HG02885 (cell line): Measurements from ENCODE around the gene TECTA.
"Not testable (repeated sequence)": the region's sequence is repeated elsewhere in the genome, so short reads cannot be mapped to it uniquely, and the experiment has no call there.

Experiments used
- ATAC-seq: cut with Tn5 transposase; IDR thresholded peaks from one replicate; pipeline ENCODE4 v1.9.1; 2021; ENCODE audit warnings: mild to moderate bottlenecking; ENCODE audit not compliant: unreplicated experiment, poor library complexity

TECTA gene

DNA sequence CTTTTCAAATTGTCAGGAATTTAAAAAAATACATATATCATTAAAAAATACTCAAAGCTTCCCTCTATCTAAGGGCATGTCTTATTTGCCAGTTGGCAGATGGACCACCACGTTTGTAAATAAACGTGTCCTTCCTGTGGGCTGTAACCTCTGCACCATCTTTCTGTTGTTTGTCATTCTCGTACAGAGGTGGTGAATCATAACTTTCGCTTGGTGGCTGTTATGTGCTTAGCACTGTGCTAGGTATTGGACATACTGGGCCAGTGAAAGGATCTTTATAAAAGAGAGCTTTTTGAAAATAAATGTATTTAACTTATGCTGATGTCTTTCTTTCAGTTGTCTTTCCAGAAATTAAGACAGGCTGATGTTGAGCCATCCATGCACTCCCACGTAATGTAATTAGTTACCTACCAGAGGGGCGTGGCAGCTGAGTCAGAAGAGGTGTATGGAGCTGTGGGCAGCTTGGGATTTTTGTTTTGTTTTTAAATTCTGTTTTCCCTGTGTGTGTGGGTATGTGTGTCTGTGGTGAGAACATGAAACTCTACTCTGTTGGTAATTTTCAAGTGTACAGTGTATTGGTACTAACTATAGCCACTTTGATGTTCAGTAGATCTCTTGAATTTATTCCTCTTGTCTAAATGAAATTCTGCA lies 62.7 kb downstream of the TECTA start:
- ATAC-seq = no peak

DNA sequence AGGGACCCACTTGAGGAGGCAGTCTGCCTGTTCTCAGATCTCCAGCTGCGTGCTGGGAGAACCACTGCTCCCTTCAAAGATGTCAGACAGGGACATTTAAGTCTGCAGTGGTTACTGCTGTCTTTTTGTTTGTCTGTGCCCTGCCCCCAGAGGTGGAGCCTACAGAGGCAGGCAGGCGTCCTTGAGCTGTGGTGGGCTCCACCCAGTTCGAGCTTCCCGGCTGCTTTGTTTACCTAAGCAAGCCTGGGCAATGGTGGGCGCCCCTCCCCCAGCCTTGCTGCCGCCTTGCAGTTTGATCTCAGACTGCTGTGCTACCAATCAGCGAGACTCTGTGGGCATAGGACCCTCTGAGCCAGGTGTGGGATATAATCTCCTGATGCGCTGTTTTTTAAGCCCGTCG lies 76.6 kb downstream of the TECTA start:
- not testable (repeated sequence) for ATAC-seq

DNA sequence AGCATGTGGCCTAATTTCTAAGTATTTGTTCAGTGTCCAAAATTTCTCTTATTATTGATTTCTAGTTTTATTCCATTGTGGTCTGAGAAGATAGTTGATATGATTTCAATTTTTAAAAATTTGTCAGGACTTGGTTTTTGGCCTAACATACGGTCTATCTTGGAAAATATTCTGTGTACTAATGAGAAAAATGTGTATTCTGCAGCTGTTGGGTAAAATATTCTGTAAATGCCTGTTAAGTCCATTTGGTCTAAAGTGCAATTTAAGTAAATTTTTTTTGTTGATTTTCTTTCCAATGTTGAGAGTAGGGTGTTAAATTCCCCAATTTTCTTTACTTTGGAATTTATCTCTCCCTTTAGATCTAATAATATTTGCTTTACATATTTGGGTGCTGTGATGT lies 78.3 kb downstream of the TECTA start:
- ATAC-seq = no peak

DNA sequence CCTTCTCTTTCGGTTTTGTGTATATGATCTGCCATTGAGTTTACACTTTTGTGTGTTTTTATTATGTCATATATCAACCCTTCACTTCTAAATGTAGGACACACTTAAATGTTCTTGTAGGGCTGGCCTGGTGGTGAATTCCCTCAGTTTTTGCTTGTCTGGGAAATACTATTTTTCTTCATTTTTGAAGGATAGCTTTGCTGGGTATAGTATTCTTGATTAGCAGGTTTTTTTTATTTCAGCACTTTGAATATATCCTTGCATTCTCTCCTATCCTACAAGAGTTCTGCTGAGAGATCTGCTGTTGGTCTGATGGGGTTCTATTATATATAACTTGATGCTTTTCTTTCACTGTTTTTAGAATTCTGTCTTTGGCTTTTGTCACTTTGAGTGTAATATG lies 79.1 kb downstream of the TECTA start:
- ATAC-seq = no peak

DNA sequence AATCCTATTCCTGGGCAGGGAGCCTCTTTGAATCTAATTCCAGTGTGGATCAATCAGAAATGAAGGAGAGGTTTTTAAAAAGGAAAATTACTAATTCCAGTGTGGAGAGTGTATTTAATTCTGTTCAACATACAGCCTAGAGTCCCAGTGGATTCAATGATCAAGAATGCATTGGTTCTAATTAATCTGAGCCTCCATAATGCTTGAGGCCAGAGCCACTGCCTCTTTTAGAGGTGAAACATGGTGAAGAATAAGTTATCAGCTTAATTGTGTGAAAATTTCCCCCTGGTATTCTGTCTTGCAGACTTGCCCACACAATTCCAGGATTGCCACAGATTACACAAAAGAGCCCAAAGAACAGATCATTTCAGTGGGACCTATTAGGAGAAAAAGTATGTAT lies 87.7 kb downstream of the TECTA start:
- no peak for ATAC-seq

DNA sequence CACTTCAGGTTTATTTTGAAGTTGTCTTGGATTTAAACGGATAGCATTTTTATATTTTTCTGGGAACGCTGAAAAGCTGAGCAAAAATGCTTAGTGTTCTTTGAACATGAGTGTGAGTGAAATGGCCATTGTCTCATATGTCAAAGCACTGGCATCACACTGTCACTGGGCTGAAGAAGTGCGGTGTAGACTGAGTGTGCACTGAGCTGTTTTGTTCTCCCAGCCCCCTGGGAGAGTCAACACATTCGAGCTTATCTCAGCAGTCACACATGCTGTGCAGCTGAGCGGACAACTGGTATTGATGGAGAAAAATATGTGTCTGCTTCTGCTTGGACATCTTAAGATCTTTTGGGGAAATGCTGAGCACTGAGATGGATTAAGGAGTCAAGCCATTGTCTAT lies 90.8 kb downstream of the TECTA start:
- no peak for ATAC-seq

DNA sequence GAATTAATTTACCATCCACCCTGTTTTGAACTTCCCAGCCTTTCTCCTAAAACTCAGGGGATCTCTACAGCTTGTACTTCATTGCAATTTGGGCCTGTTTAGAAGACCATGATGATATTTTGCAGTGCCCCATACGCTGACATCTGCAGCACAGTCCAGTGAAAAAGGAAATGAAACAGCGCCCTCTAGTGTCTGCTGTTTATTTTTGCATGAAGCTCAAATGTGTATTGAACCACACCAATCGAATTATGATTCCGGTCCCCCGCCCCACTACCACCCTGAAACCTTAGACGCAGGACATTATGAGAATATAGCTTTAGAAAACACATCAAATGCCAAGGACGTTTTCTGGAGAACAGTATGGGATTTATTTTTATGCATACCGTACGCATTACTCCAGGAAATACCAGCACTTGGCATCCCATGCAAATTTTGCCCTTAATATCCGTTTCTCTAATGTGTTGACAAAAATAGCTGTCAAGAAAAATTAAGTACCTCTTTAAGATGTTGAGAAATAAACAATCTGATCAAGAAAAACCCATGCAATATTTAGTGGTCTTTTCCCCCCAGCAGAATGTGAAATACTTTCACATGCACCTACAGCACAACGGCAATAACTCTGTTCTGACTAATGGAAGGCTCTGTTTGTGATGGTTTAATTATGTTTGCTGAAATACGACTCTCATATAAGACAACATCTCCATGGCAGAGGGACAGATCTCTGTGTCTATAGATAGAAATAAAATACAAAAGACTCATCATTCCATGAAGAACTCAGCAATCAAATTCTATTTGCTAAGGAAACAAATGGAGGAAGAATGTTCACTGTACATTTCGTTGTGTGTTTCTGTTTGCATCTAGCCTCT lies 93.9 kb downstream of the TECTA start:
- ATAC-seq = peak; percentile 64

DNA sequence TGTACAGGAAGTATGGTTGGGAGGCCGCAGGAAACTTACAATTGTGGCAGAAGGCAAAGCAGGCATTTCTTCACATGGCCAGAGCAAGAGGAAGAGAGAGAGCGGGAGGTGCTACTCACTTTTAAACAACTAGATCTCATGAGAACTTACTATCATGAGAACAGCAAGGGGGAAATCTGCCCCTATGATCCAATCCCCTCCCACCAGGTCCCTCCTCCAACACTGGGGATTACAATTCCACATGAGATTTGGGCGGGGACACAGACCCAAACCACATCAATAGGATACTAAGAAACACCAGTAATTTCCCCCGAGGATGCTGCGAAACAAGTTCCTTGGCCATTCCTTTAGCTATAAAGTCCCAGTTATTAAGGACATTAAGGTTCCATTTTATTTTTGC lies 97.4 kb downstream of the TECTA start:
- ATAC-seq = no peak

DNA sequence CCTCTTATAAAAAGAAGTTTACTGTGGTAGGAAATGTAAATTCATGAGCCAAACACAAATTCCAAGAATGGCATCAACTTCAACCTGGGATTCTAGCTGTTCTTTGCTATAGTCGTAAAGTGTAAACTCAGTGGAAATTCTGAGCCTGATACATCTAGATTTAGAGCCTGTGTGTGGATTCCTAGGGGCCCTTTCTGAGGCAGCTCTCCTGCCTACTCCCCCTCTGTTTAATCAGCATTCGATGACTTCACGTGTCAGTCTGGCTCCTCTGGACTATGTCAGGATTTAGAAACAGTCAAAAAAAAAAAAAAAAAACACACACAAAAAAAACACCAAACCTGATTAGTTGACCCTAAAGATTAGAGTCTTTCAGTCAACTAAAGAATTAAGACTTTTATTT lies 98.5 kb downstream of the TECTA start:
- ATAC-seq = no peak

DNA sequence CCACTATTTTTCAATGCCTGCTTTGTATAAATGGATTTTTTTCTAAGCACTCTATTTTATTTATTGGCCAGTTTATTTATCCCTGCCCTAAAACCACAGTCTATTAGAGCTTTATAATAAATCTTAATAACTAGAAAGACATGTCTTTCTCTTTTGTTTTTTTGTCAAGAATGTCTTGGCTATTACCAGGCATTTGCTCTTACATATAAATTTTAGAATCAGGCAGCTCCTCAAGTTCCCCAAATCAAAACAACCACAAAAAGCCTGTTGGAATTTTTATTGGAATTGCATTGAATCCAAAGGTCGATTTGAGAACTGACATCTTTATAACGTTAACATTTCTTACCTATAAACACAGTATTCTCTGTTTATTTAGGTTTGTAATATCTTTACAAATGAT lies 105.8 kb downstream of the TECTA start:
- ATAC-seq = no peak

DNA sequence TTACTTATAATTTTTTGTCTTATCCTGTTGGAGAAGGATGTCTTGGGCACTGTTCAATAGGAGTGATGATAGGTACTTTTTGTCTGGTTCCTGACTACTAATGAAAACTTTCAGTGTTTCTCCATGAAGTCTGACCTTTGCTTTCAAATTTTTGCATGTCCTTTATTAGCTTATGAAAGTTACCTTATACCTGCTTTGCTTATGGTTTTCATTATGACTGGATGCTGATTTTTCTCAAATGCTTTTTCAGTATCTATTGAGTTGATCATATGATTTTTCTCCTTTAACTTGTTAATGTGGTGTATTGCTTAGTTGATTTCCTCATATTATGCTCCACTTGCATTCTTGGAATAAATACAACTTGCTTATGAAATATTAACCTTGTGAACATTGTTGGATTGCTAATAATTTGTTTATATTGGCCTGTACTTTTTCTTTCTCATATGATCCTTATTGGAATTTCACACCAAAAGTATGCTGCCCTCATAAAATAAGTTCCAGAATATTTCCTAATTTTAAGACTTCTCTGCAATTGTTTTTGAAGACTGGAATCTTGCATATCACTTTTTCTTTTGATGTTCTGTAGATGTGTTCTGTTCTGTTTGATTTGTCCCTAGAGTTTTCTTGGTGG lies 106.6 kb downstream of the TECTA start:
- ATAC-seq = peak; percentile 53

DNA sequence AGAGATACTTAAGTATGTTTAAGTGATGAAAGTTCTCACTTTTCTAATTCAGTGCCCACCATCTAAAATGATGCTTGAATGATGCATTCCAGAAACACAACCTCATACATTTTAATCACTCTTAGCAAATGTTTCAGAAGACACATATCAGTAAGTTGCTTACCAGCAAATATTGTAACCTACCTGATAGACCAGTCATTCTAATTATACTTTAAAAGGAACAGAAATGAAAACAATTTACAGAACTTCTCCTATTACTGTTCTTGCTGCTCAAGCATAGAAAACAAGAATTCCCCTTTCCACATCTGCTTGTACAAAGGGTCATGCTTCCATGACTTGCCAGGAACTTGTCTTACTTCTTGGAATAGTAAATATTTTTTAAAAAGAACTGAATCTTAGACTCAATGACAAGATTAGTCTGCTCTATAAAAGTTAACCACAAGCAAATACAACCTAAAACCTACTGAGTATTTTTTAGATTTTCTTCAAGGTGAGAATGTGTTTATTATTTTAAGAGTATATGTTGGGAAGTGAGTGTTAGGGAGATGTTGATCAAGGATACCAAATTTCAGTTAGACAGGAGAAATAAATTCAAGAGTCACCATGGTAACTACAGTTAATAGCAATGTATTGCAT lies 109.5 kb downstream of the TECTA start:
- ATAC-seq = no peak

DNA sequence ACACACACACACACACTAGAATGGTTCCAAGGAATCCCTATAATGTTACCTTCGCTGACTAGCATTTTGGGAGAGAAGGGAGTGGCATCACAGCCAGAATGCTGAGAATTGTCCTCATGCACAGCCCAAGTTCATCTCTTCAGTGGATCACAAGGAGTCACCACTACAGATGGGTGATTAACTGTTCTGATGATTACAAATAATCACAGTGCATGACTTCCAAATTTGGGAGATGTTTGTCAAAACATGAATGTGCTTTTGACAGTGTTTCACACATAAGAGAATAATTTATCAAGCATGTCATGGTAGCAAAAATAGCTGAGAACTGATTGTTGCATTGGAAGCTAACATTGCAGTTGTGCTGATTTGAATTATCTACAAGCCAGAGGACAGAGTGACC lies 110.6 kb downstream of the TECTA start:
- ATAC-seq = no peak

DNA sequence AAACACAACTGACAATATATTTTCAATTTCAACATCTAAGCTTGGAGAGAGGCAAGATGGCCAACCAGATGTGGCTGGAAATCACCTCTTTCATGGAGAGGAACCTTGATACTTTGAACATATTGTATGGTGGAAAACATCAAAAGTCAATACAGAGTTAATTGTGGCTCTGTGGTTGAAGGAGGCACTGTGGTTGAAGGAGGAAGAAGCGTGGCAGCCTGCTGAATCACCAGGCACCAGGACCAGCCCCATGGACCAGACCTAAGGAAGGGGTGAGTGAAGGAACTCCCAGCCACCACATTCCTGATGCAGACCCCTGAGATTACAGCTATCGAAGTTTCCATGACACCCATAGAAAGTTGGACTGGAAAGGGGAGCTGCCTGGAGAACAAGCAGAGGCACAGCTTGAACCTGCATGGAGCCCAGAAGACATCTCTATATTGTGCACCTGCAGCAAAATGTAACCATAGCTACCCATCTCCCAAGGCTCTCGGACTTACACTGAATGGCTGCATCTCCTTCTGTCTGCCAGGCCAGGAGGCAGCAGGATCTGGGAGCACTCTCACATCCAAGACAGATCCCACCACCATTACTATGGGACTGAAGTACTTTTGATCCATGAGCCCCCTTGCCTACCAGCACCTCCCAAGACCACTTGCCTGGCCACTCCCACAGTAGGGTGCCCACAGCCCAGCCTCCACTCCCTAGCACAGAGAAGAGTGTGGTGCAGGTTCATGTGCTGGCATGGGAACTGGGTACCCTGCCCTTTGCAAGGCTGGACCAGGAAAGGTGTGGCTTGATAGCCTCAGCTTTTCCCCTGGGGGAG lies 111.7 kb downstream of the TECTA start:
- no peak for ATAC-seq

DNA sequence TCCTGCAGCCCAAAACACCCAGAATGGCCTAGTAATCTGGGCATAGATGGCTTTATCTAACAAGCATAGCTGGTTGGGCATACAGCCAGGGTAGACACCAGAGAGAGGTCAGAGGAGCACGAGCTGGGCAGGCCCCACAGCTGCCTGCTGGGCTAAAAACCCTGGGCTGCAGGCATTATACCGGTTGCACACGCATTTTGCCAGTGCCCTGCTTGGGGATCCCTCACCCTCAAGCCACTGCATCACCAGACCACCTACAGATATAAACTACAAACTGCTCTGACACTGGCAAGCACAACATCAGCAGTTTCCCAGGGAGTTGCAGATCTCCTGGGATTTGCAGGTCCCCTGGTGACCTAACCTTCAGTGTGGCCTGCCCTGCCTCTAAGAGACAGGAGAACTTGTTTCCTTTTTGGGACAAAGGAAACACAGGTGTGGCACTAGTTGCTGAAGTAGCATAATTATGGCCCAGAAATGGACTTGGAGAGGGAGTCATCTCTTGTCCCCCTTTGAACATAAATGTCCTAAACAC lies 112.4 kb downstream of the TECTA start:
- no peak for ATAC-seq

DNA sequence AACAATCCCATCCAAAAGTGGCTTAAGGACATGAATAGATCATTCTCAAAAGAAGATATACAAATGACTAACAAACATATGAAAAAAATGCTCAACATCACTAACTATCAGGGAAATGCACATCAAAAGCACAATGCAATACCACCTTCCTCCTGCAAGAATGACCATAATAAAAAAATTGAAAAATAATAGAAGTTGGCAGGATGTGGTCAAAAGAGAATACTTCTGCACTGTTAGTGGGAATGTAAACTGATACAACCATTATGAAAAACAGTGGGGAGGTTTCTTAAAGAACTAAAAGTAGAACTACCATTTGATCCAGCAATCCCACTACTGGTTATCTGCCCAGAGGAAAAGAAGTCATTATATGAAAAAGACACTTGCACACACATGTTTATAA lies 113.8 kb downstream of the TECTA start:
- ATAC-seq = no peak

DNA sequence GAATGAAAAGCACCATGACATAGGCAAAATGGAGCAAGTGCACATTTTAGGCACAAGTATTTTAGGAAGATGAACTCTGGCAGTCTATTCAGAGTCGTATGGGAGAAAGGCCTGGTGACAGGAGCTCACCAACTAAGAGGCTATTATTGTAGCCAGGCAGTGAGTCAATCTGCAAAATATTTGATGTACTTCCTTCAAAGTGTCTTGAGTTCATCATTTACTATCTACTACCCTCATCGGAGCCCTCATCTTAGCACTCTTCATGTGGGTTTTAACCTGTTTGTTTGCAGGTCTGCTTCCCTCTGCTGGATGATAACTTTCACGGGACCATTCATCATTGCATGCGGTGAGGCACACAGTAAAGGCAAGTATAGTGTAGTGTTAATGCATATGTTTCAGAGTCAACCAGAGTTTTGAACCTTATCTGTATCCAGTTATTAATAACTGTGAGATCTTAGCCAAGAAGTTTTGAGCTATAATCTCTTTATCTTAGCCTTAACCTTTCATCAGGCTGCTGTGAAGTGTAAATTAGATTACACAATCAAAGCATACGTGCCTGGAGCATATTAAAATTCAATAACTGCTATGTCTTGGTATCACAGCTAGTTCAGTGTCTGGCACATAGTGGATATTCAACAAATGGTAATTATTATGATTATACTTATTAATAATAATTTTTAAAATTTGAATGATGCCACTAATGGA lies 120.6 kb downstream of the TECTA start:
- no peak for ATAC-seq

DNA sequence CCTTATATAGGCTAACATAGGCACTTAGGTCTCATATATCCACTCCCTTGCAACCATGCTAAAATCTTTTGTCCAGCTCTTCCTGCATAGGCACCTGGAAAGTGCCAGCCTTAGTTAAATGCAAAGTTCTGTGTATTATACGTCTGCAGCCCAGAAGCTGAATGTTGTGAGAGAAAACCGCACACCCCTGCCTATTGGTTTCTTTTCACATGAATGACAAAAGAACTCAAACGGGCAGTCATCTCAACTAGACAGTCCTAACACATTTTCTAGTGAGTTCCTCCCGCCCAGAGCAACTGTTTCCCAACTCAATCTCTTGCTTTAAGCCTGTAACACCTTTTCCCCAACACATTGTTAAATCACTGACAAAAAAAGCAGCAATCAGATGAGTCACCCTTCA lies 122.1 kb downstream of the TECTA start:
- ATAC-seq = no peak

DNA sequence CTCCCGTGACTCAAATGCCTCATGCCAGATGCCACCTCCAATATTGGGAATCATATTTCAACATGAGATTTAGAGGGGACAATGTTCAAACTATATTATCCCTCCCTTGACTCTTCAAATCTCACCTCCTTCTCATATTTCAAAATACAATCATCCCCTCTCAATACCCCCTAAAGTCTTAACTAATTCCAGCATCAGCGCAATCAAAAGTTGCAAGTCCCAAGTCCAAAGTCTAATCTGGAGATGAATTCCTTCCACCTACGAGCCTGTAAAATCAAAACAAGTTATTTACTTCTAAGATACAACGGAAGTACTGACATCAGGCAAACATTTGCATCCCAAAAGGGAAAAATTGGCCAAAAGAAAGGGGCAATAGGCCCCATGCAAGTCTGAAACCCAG lies 124.3 kb downstream of the TECTA start:
- no peak for ATAC-seq
